ENCODE data around the gene HNMT. TPM values are rescaled to one million over a fixed set of nuclear protein-coding genes. Genes with fewer than 3 reads are reported as not detected.

Gene HNMT
- total and polyA plus RNA-seq, 2 of the 8 experiments (the other 6 are each of a cell fraction or from before 2014, with no cell fraction given) = 1.6 to 3.6 TPM

DNA sequence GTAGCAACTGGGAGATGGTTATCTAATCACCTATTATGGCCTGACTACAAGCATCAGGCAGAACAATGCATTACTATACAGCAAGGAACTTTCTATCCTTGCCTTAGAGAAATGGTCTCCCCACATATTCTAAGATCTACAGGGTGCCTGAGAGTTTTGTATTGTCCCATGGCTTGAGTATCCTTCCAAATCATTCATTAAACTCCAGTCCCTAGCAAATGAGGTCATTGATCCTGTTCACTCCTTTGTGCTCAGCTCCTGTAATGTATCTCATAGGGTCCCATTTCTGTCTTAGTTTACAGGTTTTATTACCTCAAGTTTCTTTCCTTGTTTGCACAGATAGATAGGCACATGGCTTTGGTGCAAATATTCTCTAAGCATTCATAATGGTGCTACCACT is 9.0 kb downstream of the HNMT start:
- Histone ChIP-seq H3K79me2 (ENCODE audit: control insufficient read depth in 1 of 2, insufficient read depth in 2 of 2, low read length in 2 of 2) (no peaks in the 10 kb centered on the region), H2BK15ac (ENCODE audit: low read length) (no peak overlapping the region), H3K27ac (ENCODE audit: low read depth, low read length) (no peak overlapping the region), H4K20me1 (replicated peaks in 1 of 2; ENCODE audit: control insufficient read depth in 1 of 2, insufficient read depth in 2 of 2, low read length in 2 of 2) (no peaks in the 10 kb centered on the region), H4K5ac (ENCODE audit: insufficient read length, low read depth, low read length) (no peak overlapping the region), H3K4me1 (replicated peaks in 1 of 4; ENCODE audit: control insufficient read depth in 3 of 4, insufficient read depth in 4 of 4, low read length in 3 of 4) (peaks cover 0 to 4% (median 0%) of the 10 kb centered on the region in 4 experiments; a peak in 1 of 7 replicates), H3K4ac (replicated peaks; ENCODE audit: insufficient read length, low read depth, low read length) (no peak overlapping the region), H2BK120ac (replicated peaks; ENCODE audit: low read depth, low read length) (no peak overlapping the region), H4K8ac (ENCODE audit: extremely low read depth, insufficient read depth, low read length) (no peak overlapping the region), H3K23me2 (ENCODE audit: low read depth, low read length) (no peaks in the 10 kb centered on the region), H3K4me3 (ENCODE audit: extremely low read depth in 1 of 4, insufficient read depth in 2 of 4, low read depth in 3 of 4, low read length in 4 of 4) (no peak overlapping the region), H3K14ac (ENCODE audit: insufficient read length) (no peak overlapping the region), H2BK20ac (ENCODE audit: low read length) (no peak overlapping the region), H2BK12ac (ENCODE audit: low read depth, low read length) (no peak overlapping the region), H3K4me2 (ENCODE audit: insufficient read depth in 1 of 2, low read depth in 2 of 2, low read length in 2 of 2) (no peak overlapping the region), H3K27me3 (replicated peaks in 1 of 4; ENCODE audit: control insufficient read depth in 3 of 4, extremely low read depth in 1 of 4, insufficient read depth in 3 of 4, low read length in 3 of 4) (no peaks in the 10 kb centered on the region), H3K18ac (ENCODE audit: extremely low read depth, low read length) (no peak overlapping the region), H2AK5ac (ENCODE audit: low read depth, low read length) (no peak overlapping the region), H2BK5ac (ENCODE audit: low read depth, low read length) (no peak overlapping the region), H3K79me1 (ENCODE audit: low read depth, low read length) (no peaks in the 10 kb centered on the region), H4K91ac (replicated peaks; ENCODE audit: insufficient read length, low read length) (no peak overlapping the region), H3K9ac (replicated peaks in 1 of 4; ENCODE audit: extremely low read depth in 1 of 4, low read depth in 3 of 4, low read length in 3 of 4) (no peak overlapping the region), H3K36me3 (ENCODE audit: control insufficient read depth in 2 of 4, insufficient read depth in 4 of 4, low read length in 3 of 4) (no peaks in the 10 kb centered on the region), H3K23ac (ENCODE audit: insufficient read length) (no peak overlapping the region), H2AFZ (ENCODE audit: low read length) (no peak overlapping the region), H3K56ac (replicated peaks; ENCODE audit: insufficient read length, low read depth, low read length) (no peak overlapping the region), H3K9me3 (ENCODE audit: insufficient read depth in 2 of 2, low read depth in 1 of 2, low read length in 1 of 2) (no peaks in the 10 kb centered on the region)
- FAIRE-seq (no peak), DNase-seq (ENCODE audit: low read depth in 1 of 2, low spot score in 2 of 2) (no peak)
- CTCF ChIA-PET (ENCODE audit: partially characterized antibody) = interaction anchor here (0.6 kb wide), 3 partner anchors 210 to 720 kb away, joined by 3 to 5 read pairs (median 3); no protein-coding TSS in a partner anchor
- POLR2A ChIA-PET (ENCODE audit: partially characterized antibody) = no interaction called here
- no peak for TF ChIP-seq BCL11A (IDR thresholded peaks at IDR 0.05; ENCODE audit: low read depth in 2 of 2, low read length in 2 of 2)
- TF ChIP-seq SIN3A (conservative IDR thresholded peaks at IDR 0.05 in 1 of 2, IDR thresholded peaks at IDR 0.05 in 1 of 2; ENCODE audit: low read depth in 1 of 2, low read length in 2 of 2) = no peak
- TF ChIP-seq, protein P1, sequence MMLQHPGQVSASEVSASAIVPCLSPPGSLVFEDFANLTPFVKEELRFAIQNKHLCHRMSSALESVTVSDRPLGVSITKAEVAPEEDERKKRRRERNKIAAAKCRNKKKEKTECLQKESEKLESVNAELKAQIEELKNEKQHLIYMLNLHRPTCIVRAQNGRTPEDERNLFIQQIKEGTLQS (IDR thresholded peaks at IDR 0.05; ENCODE audit: insufficient read depth, low read depth, low read length) = no peak
- TF ChIP-seq SP1 (IDR thresholded peaks at IDR 0.05; ENCODE audit: low read depth, low read length) = no peak
- TF ChIP-seq CBX8 (IDR thresholded peaks at IDR 0.05; ENCODE audit: borderline replicate concordance, low read depth, low read length) = no peak
- no peak for TF ChIP-seq CHD1 (IDR thresholded peaks at IDR 0.05; ENCODE audit: low read depth, low read length)
- TF ChIP-seq RBBP5 (IDR thresholded peaks at IDR 0.05; ENCODE audit: borderline replicate concordance, low read depth, low read length) = no peak
- TF ChIP-seq EP300 (IDR thresholded peaks at IDR 0.05; ENCODE audit: borderline replicate concordance in 1 of 2, low read depth in 2 of 2, low read length in 2 of 2) = no peak
- no peak for TF ChIP-seq HDAC2 (IDR thresholded peaks at IDR 0.05; ENCODE audit: borderline replicate concordance in 1 of 2, low read depth in 2 of 2, low read length in 2 of 2)
- TF ChIP-seq, protein P2, sequence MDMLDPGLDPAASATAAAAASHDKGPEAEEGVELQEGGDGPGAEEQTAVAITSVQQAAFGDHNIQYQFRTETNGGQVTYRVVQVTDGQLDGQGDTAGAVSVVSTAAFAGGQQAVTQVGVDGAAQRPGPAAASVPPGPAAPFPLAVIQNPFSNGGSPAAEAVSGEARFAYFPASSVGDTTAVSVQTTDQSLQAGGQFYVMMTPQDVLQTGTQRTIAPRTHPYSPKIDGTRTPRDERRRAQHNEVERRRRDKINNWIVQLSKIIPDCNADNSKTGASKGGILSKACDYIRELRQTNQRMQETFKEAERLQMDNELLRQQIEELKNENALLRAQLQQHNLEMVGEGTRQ (IDR thresholded peaks at IDR 0.05; ENCODE audit: low read length) = no peak
- TF ChIP-seq KDM4A (IDR thresholded peaks at IDR 0.05; ENCODE audit: low read depth, low read length, severe bottlenecking) = no peak
- no peak for TF ChIP-seq RXRA (IDR thresholded peaks at IDR 0.05; ENCODE audit: insufficient read depth, low read depth, low read length)
